ENCODE data around the gene EIF2S3. TPM values are rescaled to one million over a fixed set of nuclear protein-coding genes. Genes with fewer than 3 reads are reported as not detected.

Gene EIF2S3
- total and polyA plus RNA-seq, 2 of the 4 experiments (the other 2 are of a cell fraction) = 97.9 to 416 TPM

GRCh38 chrX:24019448-24019847, 35.3 kb upstream of the EIF2S3 start:
- Histone ChIP-seq H2BK120ac (ENCODE audit: low read depth, low read length) (no peak overlapping the region), H2AK5ac (ENCODE audit: low read depth, low read length) (no peak overlapping the region), H2AK9ac (replicated peaks; ENCODE audit: low read depth, low read length, poor library complexity) (no peak overlapping the region), H2BK5ac (ENCODE audit: low read depth, low read length, poor library complexity, severe bottlenecking) (no peak overlapping the region), H3K4me1 (ENCODE audit: control insufficient read depth, insufficient read depth, low read length) (peaks cover 2% of the 10 kb centered on the region; the same call in 1 of the 2 replicates), H3K14ac (replicated peaks; ENCODE audit: low read depth, low read length) (no peak overlapping the region), H4K20me1 (ENCODE audit: insufficient read depth, low read length) (no peaks in the 10 kb centered on the region), H3K18ac (ENCODE audit: low read depth, low read length) (no peak overlapping the region), H4K8ac (ENCODE audit: low read depth in 2 of 2, low read length in 2 of 2) (no peak overlapping the region), H2BK15ac (ENCODE audit: low read depth, low read length) (no peak overlapping the region), H3K9me1 (ENCODE audit: insufficient read depth, low read length) (no peaks in the 10 kb centered on the region; the same call in 1 of the 2 replicates), H3K27me3 (ENCODE audit: control insufficient read depth, insufficient read depth, low read length) (peaks cover 2% of the 10 kb centered on the region; the same call in 1 of the 2 replicates), H3K4me3 (ENCODE audit: insufficient read depth, low read depth, low read length) (no peak overlapping the region), H4K5ac (ENCODE audit: low read depth, low read length) (no peak overlapping the region), H4K91ac (ENCODE audit: insufficient read depth, low read depth, low read length) (no peak overlapping the region), H3K4me2 (ENCODE audit: low read depth, low read length) (no peak overlapping the region), H2AFZ (replicated peaks; ENCODE audit: low read length, poor library complexity) (no peak overlapping the region), H3K23ac (ENCODE audit: low read depth, low read length) (no peak overlapping the region), H3K27ac (ENCODE audit: insufficient read depth, low read length) (no peak overlapping the region), H3K4ac (ENCODE audit: low read depth, low read length) (no peak overlapping the region), H3K56ac (ENCODE audit: extremely low read depth, insufficient read depth, low read length) (0 out of 2 replicates have a peak overlapping the region, but pooled peaks have one; percentile 12), H2BK20ac (ENCODE audit: low read depth, low read length) (no peak overlapping the region), H3K9ac (ENCODE audit: low read depth, low read length) (no peak overlapping the region), H3K36me3 (ENCODE audit: control insufficient read depth, insufficient read depth, low read length) (no peaks in the 10 kb centered on the region), H3K9me3 (ENCODE audit: control insufficient read depth, insufficient read depth, low read length) (no peaks in the 10 kb centered on the region), H3K79me1 (ENCODE audit: low read depth in 1 of 2, low read length in 2 of 2) (peaks cover 3 to 14% of the 10 kb centered on the region in 2 experiments; a peak in 2 of 4 replicates)
- no peak for DNase-seq
- TF ChIP-seq NFE2L2 (IDR thresholded peaks at IDR 0.05; ENCODE audit: low read depth, low read length) (no peak), MXI1 (IDR thresholded peaks at IDR 0.05; ENCODE audit: borderline replicate concordance, low read depth, low read length) (no peak), RFX5 (IDR thresholded peaks at IDR 0.05; ENCODE audit: low read depth, low read length) (no peak), CEBPB (IDR thresholded peaks at IDR 0.05; ENCODE audit: low read depth, low read length) (no peak), CTCF (conservative IDR thresholded peaks at IDR 0.05; ENCODE audit: low read depth, low read length) (no peak), CHD1 (IDR thresholded peaks at IDR 0.05; ENCODE audit: low read depth, low read length) (no peak), POLR2A (IDR thresholded peaks at IDR 0.05; ENCODE audit: low read depth, low read length) (no peak), ELK1 (IDR thresholded peaks at IDR 0.05; ENCODE audit: borderline replicate concordance, low read depth, low read length) (no peak), FOS (IDR thresholded peaks at IDR 0.05; ENCODE audit: low read depth, low read length) (no peak), SMC3 (IDR thresholded peaks at IDR 0.05; ENCODE audit: low read depth, low read length) (no peak), BHLHE40 (IDR thresholded peaks at IDR 0.05; ENCODE audit: low read depth, low read length) (no peak), USF2 (IDR thresholded peaks at IDR 0.05; ENCODE audit: low read depth, low read length) (no peak), RAD21 (IDR thresholded peaks at IDR 0.05; ENCODE audit: low read length) (no peak)
- no TSS peak for BruUV-seq (replicated peaks)
- no CpG with 5 or more reads among the region's 7 CpGs for WGBS, 2 experiments (ENCODE audit: extremely low coverage in 2 of 2, insufficient read length in 1 of 2)
- dilution Hi-C loops (cut with HindIII; ENCODE audit: low sequenced_read_pairs, unreplicated experiment) (no loop called here), intact Hi-C loops (cut with micrococcal nuclease) (no loop called here), in situ Hi-C loops (cut with MboI; ENCODE audit: low sequenced_read_pairs) (no loop called here)
- no peak for ATAC-seq (ENCODE audit: low read depth)
- POLR2A ChIA-PET (ENCODE audit: unreplicated experiment) = no interaction called here
- CTCF ChIA-PET = no interaction called here
